Fibroblast of upper back skin (primary cell): ENCODE measurements around the gene SYT2.
"Not testable (repeated sequence)": the region's sequence is repeated elsewhere in the genome, so short reads cannot be mapped to it uniquely, and the experiment has no call there.

ENCODE experiments used
- DNase-seq: peaks from one replicate; pipeline ENCODE4 v3.0.0-alpha.2; 2013

SYT2 gene

DNA sequence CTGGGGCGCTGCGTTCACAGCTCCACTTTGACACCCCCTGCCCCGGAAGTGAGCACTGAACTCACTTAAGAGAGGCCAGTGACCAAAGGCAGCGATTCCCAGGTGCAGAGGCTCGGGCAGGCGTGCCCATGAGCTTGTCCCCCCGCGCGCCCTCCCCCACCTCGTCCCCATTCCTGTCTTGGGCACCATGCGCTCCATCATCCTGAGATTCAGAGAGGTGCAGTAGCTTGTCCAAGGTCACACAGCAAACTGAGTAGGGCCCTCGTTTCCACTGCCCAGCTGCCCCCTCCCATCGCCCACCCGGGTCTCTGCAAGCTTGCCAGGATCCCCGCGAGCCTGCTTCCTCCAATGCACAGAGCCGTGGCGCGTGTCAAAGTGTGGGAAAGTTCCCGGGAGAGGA, 68.0 kb downstream of the SYT2 start:
- no peak for DNase-seq

DNA sequence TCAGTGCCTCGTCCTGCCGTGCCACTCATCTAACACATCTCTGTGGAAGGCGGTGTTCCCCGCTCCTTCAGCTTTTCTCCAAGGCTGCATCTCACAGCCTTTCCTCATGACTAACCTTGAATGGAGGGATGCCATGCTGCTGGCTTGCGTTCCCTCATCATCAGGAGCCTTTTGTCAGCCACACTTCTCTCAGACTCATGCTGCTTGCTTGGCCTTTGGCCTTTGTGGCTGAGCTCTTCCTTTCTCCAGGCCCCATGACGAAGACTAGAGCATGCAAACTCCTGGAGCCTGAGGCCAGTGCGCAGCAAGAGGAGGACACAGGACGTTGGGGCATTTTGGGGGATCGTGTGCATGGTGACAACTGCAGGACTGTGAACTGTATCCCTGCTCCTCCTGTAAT, 70.8 kb downstream of the SYT2 start:
- no peak for DNase-seq

DNA sequence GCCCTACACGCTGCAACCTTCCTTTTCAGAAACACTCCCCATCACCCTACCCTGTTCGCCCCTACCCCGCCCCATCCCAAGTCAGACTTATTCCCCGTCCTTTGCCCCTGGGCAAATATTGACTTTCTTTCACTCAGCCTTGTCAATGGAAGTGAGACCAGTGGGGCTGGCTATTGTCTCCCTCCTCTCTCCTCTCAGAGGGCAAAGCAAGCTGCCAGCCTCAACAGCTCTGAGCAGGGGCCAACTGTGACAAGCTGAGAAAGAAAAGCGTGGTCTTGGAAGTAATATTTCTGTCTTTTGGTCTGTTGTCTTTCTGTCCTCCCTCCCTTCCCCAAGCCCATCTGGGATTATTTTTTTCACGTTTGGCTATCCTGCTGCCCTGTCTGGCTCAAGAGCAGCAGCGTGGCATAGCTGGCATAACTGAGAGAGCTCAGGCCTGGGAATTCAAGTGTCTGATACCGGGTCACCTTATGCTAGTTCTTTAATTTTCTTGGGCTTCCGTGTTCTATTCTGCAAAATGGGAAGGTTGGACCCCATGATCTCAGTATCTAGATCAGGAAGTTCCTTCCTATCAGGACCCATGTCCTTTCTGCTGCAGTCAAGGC, 71.5 kb downstream of the SYT2 start:
- DNase-seq = not testable (repeated sequence)

DNA sequence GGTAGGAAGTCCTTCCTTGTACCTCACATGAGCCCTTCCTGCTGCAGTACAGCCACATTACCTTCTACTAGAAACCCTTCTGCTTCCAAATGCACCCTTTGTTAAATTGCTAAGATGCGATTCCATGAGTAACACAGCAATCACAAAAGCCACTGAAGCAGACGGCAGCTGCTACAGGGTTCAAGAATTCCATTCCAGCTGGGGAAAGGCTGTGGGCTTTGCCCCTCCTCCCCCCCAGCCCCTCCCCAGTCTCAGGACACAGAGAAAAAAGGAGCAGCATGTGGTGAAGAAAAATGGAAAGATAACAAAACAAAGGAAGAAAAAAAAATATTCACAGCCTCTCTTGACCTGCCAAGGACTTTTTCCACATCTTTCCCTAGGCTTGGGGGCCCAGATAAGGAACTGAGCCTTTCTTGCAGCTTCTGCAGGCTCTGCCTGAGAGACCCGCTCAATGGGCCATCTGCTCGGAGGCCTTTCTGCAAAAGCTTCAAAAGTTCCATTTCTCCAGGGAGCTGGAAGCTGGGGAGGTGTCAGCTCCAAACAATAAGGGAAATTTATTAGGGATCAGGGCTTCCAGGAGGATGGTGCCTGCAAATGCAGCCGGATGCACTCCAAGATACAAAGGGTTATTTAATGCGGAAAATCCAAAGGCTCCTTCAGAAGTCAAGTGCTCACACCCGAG, 72.1 kb downstream of the SYT2 start:
- DNase-seq = no peak

DNA sequence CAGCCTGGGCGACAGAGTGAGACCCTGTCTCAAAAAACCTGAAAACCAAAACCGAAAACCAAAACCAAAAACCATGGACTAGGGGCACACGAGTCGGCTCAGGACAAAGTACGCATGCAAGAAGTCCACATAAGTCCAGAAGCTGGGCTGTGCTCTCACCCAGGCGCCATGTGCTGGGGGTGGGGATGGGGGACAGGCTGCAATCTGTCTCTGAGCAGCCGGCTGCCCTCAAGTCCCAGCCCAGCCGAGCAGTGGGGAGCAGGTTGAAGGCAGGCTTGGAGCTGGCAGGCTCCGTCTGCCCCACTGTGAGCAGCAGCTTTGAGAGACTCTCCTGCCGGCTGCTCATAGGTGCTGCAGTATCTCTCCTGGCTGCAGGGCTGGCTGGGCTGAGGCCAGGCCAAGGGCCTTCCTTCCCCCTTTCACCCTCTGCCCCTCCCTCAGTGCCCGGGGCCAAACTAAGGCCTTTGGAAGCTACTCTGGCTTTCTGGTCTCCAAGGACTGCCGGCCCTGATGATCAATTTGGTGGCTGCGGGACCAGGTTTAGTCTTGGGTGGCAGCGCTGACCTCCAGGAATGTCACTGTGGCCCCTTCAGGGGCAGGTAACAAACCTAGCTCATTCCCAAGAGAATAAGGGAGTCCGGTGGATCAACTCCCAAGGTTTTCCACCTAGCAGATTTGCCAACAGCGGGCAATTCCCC, 72.8 kb downstream of the SYT2 start:
- not testable (repeated sequence) for DNase-seq

DNA sequence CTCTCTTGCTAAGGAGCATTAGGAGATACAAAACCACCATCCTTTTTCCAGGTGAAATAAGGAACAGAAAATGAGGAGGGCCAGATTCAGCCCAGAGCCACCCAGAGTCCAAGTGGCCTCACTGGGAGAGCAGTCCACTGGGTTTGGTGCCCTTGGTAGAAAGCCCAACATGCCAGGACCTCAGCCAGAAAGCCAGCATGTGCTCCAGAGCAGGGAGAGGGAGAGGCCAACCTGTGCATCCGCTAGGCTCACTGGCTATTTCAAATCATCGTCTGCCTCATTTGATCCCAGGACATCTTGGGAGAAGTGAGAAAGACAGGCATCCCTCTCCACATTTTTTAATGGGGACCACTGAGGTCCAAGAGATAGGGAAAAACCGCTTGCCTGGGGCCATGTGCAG, 74.1 kb downstream of the SYT2 start:
- DNase-seq = not testable (repeated sequence)

DNA sequence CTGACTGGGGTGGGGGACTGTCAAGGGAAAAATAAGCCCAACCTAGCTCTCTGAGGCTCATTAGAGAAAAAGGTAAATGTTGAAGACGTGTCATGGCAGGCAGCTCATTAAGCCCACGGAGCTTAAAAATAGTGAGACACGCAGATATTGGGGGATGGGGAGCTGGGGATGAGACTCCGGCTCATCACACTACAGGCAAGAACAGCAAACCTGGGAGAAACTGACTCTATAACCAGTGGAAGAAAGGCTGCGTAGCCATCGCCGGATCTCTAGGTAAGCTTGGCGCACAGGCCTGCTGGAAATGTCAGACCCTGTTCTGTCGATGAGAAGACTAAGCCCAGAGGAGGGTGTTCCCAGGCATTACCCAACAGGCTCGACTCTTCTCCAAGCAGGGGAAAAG, 78.0 kb downstream of the SYT2 start:
- no peak for DNase-seq

DNA sequence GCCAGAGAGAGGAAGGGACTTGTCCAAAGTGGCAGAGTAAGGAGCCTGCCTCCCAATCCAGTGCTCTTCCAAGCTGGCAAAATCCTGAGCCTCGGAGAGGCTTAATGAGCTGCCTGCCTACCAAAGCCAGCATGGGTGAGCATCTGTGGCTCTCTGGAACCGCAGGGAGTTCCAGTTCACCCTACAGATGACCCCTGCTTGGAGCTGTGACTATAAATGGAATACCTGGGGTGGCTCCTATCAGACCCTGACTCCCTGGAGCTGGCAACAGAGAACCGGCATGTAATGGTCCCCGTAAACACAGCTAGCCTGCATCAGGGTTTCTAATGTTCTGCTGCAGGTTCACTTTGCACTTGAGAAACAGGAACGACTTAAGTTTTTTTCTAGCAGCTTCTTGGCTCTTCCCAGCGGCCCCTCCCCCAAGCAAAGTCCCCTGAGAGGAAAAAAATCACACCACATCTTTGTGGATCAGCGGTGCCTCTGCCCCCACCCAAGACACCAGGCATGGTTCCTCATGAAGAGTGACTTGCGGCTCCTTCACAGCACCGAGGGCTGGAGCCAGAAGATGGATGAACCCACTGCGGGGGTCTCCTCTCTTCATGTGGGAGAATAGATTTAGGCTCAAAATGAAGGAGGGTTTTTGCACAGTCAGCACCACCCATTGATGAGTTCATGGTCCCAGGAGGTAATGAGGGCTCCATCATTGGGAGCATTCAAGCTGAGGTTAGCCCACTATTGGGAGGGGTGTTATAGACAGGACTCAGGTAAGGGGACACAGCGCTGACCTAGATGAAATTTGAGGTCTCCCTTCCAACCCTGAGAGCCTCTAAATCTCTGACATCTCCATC, 79.0 kb downstream of the SYT2 start:
- no peak for DNase-seq

DNA sequence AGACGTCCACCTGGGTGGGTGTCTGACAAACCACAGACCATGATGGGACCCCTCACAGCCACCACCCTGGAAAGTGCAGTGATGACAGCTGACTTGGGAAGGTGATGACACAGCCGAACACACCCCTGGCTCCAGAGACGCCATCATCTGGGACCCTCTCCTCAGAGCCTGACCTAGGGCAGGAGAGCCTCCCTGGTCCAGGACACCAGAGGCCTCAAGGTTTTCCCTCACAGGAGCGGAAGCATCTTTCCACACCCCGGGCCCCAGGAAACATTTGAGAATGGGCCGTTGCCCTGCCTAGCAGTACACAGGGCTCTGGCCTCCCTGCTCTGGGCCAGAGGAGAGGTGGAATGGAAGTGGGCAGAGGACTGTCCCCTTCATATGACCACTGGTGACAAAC, 79.7 kb downstream of the SYT2 start:
- DNase-seq = no peak

DNA sequence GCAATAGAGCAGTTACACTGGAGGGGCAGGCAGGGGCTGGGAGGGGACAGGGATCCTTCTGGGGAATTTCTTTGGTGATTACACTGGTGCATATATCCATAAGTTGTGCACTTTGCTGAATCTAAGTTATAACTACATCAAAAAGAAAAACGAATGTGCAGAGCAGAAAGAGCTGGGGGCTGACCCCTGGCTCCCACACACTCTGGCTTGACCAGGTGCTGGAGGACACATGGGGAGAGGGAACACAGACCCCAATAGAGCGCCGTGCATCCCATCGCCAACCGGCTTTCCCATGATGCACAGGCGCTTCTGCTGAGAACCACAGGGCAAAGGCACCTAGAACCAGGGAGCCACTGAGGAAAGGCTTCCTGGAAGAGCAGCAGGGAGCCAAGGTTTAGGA, 80.2 kb downstream of the SYT2 start:
- DNase-seq = not testable (repeated sequence)

DNA sequence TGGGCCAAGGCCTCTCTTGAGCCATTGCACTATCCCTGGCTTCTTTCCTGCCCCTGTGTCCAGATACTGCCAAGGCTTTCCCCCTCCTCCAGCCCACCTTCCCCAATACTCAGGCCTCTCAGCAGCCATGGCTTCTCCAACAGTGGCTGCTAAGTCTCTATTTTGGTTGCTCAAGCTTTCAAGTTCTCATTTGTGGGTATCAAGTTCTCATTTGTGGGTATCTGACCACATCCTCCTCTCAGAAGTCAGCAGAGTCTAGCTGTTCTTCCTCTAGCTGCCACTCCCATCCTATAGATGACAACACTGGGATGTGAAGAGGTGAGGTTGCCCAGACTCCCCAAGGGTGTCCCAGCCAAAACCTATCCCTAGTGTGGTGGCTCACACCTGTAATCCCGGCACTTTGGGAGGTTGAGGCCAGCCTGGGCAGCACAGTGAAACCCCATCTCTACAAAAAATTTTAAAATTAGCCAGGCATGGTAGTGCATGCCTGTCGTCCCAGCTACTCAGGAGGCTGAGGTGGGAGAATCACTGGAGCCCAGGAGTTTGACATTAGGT, 80.9 kb downstream of the SYT2 start:
- DNase-seq = not testable (repeated sequence)

DNA sequence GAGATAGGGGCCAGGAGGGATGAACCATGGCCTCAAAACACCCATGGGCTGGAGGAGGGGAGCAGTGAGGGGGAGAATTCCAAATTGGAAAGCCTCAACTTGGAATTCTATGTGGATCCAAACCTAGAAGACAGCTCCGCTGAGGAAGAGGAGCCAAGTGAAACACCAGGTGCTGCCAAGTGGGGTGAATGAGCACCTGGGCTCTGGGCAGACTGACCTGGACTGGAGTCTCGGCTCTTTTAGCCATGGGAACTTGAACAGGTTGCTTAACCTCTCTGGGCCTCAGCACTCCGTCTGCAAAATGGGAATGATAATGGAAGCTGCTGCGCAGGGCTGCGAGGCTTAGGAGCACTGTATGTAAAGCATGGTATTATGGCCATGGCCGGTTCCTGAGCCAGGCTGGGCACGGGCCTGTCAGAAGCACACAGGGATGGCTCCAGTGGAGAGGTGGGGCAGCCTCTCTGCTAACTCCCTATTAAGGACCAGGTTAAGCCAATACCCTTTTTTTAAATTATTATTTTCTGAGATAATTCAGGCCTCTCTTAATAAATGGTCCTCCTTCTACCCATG, 81.5 kb downstream of the SYT2 start:
- no peak for DNase-seq

DNA sequence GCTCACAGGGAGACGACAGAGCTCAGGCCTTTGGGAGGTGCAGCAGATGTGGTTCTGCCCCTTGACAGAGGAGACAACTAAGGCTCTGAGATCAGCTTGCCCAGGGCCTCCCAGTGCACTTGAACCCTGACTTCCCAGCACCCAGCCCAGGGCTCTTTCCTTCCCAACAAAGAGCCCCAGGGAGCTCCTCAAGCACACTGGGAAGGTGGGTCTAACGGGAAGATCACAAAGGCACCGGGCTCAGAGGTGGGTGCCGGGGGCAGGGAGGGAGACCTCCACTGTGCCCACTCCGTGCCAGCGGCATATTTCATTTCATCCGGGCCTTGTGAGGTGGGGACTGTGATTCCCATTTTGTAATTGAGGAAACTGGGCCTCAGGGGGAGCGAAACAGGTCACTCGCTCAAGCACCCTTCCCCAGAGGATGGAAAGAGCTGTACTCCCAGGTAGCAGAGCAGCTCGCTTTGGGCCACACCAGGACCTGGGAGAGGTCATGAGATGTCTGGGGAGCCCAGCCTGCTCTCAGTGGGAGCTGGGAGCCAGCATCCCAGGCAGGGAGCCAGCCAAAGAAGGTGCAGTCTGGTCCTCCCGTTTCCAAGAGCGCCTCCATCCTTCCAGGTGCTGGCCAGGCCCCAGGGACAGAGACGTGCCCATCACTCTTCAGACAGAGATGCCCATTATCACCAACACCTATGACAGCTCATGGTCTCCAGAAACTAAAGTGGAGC, 82.3 kb downstream of the SYT2 start:
- no peak for DNase-seq

DNA sequence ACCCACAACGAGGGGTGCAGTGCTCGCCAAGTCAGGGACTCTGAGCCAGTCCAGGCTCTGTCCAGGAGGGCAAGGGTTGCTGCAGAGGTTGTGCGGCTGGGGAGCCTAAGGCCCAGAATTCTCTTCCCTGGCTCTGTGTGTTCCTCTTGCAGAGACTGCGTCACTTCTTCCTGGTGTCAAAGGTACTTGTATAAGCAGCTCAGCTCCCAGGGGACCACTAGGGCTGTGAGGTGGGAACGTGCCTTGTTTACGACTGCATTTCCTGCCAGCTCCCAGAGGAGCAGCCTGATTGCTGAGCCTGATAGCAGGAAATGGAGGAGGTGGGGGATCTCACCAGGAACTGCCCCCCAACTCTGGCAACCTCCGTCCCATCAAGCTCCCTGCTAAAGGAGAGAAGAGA, 83.2 kb downstream of the SYT2 start:
- DNase-seq = not testable (repeated sequence)

DNA sequence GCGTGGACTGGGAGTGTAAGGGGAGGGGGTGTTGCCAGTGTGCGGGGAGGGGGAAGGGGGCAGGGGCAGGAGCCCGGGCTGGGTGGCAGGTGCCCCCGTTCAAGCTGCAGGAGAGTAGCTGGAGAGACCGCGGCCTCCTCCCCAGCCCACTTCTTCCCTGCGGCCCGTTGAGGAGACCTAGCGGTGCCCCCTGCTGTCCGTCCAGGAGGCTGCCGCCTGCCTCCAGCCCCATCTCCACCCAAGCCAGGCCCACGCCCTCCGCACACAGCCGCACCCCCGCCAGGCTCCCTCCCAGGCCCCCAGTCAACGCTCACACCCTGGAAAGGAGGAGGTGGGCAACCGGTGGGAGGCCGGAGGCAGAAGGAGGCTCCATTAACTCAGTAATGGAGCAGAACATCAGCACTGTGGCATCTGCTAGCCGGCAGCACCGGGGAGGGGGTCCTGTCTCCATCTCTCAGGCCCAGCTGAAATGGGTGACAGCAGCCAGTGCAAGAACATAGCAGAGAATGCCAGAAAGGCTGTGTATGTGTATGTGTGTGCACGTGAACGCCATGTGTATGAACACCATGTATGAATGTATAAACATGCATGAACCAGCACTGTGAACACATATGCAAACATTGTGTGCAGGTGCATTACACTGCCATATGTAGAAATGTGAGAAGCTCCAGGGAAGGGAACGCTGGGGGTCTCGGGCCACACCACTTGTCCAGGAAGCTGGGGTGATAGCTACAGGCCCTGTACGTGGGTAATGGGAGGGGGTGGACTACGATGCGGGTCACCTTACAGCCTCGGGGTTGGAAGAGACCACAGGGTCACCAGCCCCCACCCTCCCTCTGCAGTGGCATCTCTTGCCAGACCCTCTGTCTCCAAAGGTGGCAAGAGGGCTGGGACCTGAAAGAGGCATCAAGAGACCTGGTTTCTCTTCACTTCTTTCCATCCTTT, 84.6 kb downstream of the SYT2 start:
- peak; percentile 71 for DNase-seq

DNA sequence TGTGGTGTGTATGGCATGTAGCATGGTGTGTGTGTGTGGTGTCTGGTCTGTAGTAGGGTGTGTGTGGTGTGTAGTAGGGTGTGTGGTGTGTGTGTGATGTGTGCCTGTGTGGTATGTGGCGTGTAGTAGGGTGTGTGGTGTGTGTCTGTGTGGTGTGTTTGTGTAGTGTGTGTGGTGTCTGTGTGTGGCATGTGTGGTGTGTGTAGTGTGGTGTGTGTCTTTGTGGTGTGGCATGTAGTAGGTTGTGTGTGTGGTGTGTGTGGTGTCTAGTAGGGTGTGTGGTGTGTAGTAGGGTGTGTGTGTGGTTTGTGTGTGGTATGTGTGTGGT, 85.5 kb downstream of the SYT2 start:
- DNase-seq = no peak

DNA sequence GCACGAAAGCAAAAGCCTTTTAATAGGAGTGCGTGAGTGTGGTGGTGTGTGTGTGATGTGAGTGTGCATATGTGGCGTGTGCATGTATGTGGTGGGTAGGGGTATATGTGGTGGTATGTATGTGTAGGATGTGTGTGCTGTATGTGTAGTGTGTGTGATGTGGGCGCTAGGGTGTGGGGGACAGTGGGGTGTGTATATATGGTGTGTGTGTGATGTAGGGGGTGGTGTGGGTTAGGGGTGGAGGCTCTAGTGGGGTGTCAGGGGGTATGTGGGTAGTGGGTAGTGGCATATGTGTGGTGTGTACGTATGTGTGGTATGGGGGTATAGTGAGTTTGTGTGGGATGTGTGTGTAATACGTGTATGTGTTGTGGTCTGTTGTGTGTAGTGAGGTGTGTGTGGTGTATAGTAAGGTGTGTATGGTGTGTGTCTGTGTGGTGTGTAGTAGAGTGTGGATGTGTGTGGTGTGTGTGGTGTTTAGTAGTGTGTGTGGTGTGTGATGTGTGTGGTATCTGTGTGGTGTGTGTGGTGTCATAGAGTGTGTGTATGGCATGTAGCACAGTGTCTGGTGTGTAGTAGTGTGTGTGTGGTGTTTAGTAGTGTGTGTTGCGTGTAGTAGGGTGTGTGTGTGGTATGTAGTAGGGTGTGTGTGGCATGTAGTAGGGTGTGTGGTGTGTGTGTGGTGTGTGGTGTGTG, 86.0 kb downstream of the SYT2 start:
- no peak for DNase-seq

DNA sequence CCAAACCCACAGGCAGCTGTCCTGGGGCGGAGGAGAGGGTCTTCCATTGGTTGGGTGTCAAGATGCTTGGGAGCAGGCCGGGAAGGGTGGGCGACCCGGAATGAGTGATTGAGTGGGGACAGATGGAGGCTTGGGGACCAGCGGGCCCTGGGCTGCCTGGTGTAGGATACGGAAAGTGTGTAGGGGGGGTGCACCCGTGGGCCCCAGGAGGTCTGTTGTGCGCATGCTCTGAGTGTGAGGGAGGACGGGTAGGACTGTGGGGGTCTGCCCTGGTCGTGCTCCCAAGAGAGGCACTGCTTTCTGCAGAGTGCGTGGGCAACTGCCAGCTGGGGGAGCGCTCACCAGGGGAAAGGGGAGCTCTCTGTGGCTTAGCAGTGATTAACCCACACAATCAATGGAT, 86.8 kb downstream of the SYT2 start:
- DNase-seq = not testable (repeated sequence)

DNA sequence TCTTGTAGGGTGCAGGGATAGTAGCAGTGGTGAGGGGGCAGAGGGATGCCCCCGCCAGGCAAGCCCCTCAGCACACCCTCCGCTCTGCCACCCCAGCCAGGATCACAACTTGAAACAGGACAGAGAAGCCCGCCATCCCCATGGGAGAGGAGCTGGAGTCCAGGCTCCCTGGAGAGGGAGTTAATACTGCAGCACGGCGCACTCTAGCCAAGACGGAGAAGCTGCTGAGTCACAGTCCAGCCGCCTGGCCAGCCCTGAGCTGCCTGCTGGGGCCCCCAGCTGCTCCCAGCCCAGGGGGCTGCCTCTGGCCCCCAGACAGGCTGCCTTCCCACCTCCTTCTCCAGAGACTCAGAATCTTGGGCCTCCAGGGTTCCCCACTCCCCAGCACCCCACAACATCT, 87.2 kb downstream of the SYT2 start:
- peak; percentile 72 for DNase-seq

DNA sequence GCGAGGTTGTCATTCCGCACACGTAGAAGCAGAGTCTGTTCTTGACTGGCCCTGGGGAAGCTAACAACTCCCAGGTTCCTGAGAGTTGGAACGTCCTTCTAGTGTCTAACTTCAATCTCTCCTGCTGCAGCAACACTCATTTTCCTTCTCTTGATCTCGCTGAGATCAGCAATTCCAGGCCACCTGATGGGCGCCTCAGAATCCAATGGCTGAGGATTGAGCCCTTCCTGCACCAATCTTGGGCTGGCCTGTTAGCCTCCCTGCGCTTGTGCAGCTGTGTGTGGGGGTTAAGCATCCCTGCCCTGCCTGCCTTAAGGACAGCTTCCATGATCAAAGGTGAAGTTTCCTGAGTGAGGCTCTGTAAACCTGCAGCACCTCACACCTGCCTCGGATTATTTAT, 87.9 kb downstream of the SYT2 start:
- DNase-seq = no peak
